GM12864 (cell line): ENCODE measurements around the gene SEC24D.
A peak's percentile ranks its signal among the peaks of the same experiment; 100 is the strongest.

Experiments used
- DNase-seq: peaks from one replicate; pipeline ENCODE4 v3.0.0-alpha.2; 2011; ENCODE audit warnings: low read depth
- H3K4me3 ChIP-seq: 2 replicates; pipeline ENCODE4 v1.5.1; 2011; ENCODE audit warnings: mild to moderate bottlenecking, low read depth, low read length, control low read depth
- TF ChIP-seq, protein P1 (sequence below): IDR thresholded peaks from 2 replicates; pipeline ENCODE4 v1.5.1; 2011; ENCODE audit warnings: low read depth, mild to moderate bottlenecking, moderate library complexity, low read length, control low read depth, inconsistent platforms; ENCODE audit errors: missing control alignments

SEC24D gene

GRCh38 chr4:118857760-118858159 is 21.8 kb upstream of the SEC24D start:
- TF ChIP-seq, protein P1, sequence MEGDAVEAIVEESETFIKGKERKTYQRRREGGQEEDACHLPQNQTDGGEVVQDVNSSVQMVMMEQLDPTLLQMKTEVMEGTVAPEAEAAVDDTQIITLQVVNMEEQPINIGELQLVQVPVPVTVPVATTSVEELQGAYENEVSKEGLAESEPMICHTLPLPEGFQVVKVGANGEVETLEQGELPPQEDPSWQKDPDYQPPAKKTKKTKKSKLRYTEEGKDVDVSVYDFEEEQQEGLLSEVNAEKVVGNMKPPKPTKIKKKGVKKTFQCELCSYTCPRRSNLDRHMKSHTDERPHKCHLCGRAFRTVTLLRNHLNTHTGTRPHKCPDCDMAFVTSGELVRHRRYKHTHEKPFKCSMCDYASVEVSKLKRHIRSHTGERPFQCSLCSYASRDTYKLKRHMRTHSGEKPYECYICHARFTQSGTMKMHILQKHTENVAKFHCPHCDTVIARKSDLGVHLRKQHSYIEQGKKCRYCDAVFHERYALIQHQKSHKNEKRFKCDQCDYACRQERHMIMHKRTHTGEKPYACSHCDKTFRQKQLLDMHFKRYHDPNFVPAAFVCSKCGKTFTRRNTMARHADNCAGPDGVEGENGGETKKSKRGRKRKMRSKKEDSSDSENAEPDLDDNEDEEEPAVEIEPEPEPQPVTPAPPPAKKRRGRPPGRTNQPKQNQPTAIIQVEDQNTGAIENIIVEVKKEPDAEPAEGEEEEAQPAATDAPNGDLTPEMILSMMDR: no peak
- no peak overlapping the region for H3K4me3 ChIP-seq
- DNase-seq: no peak

GRCh38 chr4:118850488-118851173 is 14.7 kb upstream of the SEC24D start:
- no peak for DNase-seq
- peak overlapping the region; percentile 11 for H3K4me3 ChIP-seq
- TF ChIP-seq, protein P1: no peak

GRCh38 chr4:118849867-118850487 is 14.1 kb upstream of the SEC24D start:
- TF ChIP-seq, protein P1: no peak
- no peak overlapping the region; the same call in 1 of the 2 replicates for H3K4me3 ChIP-seq
- DNase-seq: no peak

GRCh38 chr4:118848901-118849300 is 13.0 kb upstream of the SEC24D start:
- no peak for DNase-seq
- TF ChIP-seq, protein P1: no peak
- H3K4me3 ChIP-seq: no peak overlapping the region

GRCh38 chr4:118848242-118848641 is 12.3 kb upstream of the SEC24D start:
- TF ChIP-seq, protein P1: no peak
- no peak for DNase-seq
- no peak overlapping the region for H3K4me3 ChIP-seq

DNA sequence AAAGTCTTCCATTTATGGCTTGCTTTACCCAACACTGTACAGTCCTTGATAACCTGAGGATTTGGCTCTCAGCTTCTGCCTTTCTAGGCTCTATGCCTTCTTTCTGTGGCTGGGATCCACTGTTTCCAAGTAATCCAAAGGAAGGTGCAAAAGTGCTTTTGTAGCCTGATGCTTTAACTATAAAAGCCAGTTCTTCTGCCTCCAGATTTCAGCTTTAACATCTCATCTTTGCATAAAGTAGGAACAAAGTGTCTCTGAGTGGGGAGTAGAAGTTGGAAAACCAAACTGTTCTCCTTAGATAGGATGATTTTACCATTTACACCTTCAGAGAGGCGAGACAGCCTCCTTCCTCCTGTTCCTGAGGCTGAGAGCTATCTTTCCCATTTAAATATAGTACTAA is 11.1 kb upstream of the SEC24D start:
- TF ChIP-seq, protein P1: no peak
- no peak overlapping the region for H3K4me3 ChIP-seq
- DNase-seq: no peak
